ENCODE measurements around the gene FAM177B. TPM values are rescaled to one million over a fixed set of nuclear protein-coding genes. Genes with fewer than 3 reads are reported as not detected.

FAM177B gene
- polyA plus RNA-seq, 4 donors: 0.05 to 0.15 TPM; not detected in 2

GRCh38 chr1:222784916-222785315 is 47.9 kb downstream of the FAM177B start:
- DNase-seq (ENCODE audit: low read depth in 4 of 4, low spot score in 3 of 4): no peak

GRCh38 chr1:222785529-222785928 is 48.5 kb downstream of the FAM177B start:
- DNase-seq (ENCODE audit: low read depth in 4 of 4, low spot score in 3 of 4): no peak

GRCh38 chr1:222786121-222786520 is 49.1 kb downstream of the FAM177B start:
- no peak for DNase-seq (ENCODE audit: low read depth in 4 of 4, low spot score in 3 of 4)

GRCh38 chr1:222787729-222788128 is 50.7 kb downstream of the FAM177B start:
- DNase-seq (ENCODE audit: low read depth in 4 of 4, low spot score in 3 of 4): no peak

GRCh38 chr1:222788402-222789156 is 51.6 kb downstream of the FAM177B start:
- DNase-seq (ENCODE audit: low read depth in 4 of 4, low spot score in 3 of 4): no peak

GRCh38 chr1:222790115-222790514 is 53.1 kb downstream of the FAM177B start:
- DNase-seq (ENCODE audit: low read depth in 4 of 4, low spot score in 3 of 4): no peak

- no peak for DNase-seq (ENCODE audit: low read depth in 4 of 4, low spot score in 3 of 4)
Measured at GRCh38 chr1:222790520-222790919, 53.5 kb downstream of the FAM177B start.

GRCh38 chr1:222791006-222791710 is 54.2 kb downstream of the FAM177B start:
- DNase-seq (ENCODE audit: low read depth in 4 of 4, low spot score in 3 of 4): no peak

GRCh38 chr1:222792744-222793143 is 55.7 kb downstream of the FAM177B start:
- DNase-seq (ENCODE audit: low read depth in 4 of 4, low spot score in 3 of 4): no peak

- no peak for DNase-seq (ENCODE audit: low read depth in 4 of 4, low spot score in 3 of 4)
Measured at GRCh38 chr1:222794656-222795474, 57.9 kb downstream of the FAM177B start.

- no peak for DNase-seq (ENCODE audit: low read depth in 4 of 4, low spot score in 3 of 4)
Measured at GRCh38 chr1:222798116-222798515, 61.1 kb downstream of the FAM177B start.

GRCh38 chr1:222798975-222799374 is 62.0 kb downstream of the FAM177B start:
- no peak for DNase-seq (ENCODE audit: low read depth in 4 of 4, low spot score in 3 of 4)

Other genes starting within 250 kb of the FAM177B start
- gene HHIPL2, start 189.1 kb upstream of the FAM177B start, polyA plus RNA-seq (ENCODE audit: insufficient read length in 4 of 4): 1 to 10 TPM in 1 of 4 donors, under 1 TPM in 3; 0.35 to 1.6 (median 0.84) TPM
- 10 to 100 TPM; 15.4 to 17.0 (median 16.9) TPM for gene TAF1A, start 147.3 kb upstream of the FAM177B start, polyA plus RNA-seq (ENCODE audit: insufficient read length in 4 of 4)
- gene MIA3, start 119.1 kb upstream of the FAM177B start, polyA plus RNA-seq (ENCODE audit: insufficient read length in 4 of 4): 10 to 100 TPM; 59.4 to 84.3 (median 71.2) TPM
- gene AIDA, start 24.7 kb upstream of the FAM177B start, polyA plus RNA-seq (ENCODE audit: insufficient read length in 4 of 4): 10 to 100 TPM; 65.7 to 79.5 (median 77.6) TPM
- gene BROX, start 24.6 kb upstream of the FAM177B start, polyA plus RNA-seq (ENCODE audit: insufficient read length in 4 of 4): 10 to 100 TPM; 34.4 to 56.8 (median 48.1) TPM
- 10 to 100 TPM; 13.2 to 15.4 (median 15.2) TPM for gene DISP1, start 77.8 kb downstream of the FAM177B start, polyA plus RNA-seq (ENCODE audit: insufficient read length in 4 of 4)

All from right renal pelvis (tissue), 4 donors.